HG03175 (cell line): ENCODE results near the gene METTL1.

Experiments used
- ATAC-seq: cut with Tn5 transposase; IDR thresholded peaks from one replicate; pipeline ENCODE4 v1.9.1; 2021; ENCODE audit warnings: mild to moderate bottlenecking, moderate library complexity; ENCODE audit not compliant: unreplicated experiment

The METTL1 gene

GRCh38 chr12:57754411-57755193 is 17.3 kb downstream of the METTL1 start, which contains the start of gene MARCHF9:
Gene MARCHF9, plus strand, starts transcription at chr12:57755103. Its CDS starts 426 bp downstream, at chr12:57755529.
- no peak for ATAC-seq

GRCh38 chr12:57753756-57754337 is 18.1 kb downstream of the METTL1 start:
- no peak for ATAC-seq

GRCh38 chr12:57752668-57753000 is 19.3 kb downstream of the METTL1 start:
- no peak for ATAC-seq

- peak; percentile 74 for ATAC-seq
Measured at GRCh38 chr12:57751788-57752667, 19.9 kb downstream of the METTL1 start, which contains the start of gene CDK4. Gene CDK4, minus strand, starts transcription at chr12:57752310. Its CDS starts 593 bp downstream, at chr12:57751717.

GRCh38 chr12:57751432-57751787 is 20.5 kb downstream of the METTL1 start:
- no peak for ATAC-seq

DNA sequence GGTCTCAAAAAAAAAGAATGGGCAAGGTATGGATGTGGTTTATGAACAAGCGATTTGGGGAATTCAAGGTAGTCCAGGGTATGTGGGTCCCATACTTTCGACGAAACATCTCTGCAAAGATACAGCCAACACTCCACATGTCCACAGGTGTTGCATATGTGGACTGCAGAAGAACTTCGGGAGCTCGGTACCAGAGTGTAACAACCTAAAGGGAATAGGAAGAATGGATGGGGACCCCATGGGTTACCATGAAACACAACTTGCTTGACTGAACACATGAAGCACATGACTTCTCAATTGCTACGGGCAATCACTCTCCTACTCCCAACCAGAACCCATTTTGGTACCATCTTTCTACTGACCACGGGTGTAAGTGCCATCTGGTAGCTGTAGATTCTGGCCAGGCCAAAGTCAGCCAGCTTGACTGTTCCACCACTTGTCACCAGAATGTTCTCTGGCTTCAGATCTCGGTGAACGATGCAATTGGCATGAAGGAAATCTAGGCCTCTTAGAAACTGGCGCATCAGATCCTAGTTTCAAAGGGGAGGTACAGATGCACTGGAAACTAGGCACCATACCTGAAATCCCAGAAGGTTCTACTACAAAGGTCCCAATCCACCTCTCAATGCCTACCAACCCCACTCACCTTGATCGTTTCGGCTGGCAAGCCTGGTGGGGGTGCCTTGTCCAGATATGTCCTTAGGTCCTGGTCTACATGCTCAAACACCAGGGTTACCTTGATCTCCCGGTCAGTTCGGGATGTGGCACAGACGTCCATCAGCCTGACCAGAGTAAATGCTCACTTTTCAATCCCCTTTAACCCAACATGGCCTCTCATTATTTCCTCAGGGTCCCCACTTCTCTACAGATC is 21.1 kb downstream of the METTL1 start:
- ATAC-seq, result no peak

DNA sequence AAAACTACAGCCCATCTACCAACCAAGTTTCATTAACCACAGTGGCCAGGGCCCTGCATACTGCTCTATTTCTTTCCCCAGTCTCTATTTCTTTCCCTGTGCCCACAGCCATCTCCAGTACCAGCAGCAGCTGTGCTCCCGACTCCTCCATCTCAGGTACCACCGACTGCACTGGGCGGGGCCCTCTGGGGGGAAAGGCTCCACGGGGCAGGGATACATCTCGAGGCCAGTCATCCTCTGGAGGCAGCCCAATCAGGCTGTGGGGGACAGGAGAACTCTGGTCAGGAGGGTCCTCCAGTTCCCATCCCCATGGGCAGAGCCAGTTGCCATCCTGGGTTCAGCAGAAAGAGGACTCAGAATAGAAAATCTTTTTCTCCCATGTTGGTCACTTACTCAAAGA is 22.8 kb downstream of the METTL1 start:
- ATAC-seq, result no peak

DNA sequence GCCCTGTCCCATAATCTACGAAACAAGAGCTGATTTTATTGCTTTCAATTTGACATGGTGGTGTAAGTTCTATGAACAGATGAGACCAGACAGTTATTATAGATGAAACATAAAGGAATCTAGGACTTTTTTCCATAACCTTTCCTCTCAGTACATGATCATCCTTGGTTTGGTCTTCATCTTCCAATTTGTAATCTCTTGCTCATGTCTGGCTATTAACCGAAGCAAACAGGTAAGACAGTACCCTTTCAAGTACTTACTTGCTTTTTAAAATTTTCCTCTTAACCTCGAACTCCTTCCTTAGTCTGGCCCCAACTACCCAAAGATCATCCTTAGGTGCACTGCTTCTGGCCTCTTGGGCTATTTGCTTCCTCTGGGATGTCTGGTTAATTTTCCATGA is 25.9 kb downstream of the METTL1 start:
- ATAC-seq, result no peak

- ATAC-seq, result no peak
Measured at GRCh38 chr12:57745485-57745881, 26.4 kb downstream of the METTL1 start.

GRCh38 chr12:57744777-57745484 is 27.0 kb downstream of the METTL1 start, which contains the start of gene TSPAN31:
Gene TSPAN31, plus strand, starts transcription at chr12:57745039. Its CDS starts 116 bp downstream, at chr12:57745155.
- ATAC-seq, result peak; percentile 80

DNA sequence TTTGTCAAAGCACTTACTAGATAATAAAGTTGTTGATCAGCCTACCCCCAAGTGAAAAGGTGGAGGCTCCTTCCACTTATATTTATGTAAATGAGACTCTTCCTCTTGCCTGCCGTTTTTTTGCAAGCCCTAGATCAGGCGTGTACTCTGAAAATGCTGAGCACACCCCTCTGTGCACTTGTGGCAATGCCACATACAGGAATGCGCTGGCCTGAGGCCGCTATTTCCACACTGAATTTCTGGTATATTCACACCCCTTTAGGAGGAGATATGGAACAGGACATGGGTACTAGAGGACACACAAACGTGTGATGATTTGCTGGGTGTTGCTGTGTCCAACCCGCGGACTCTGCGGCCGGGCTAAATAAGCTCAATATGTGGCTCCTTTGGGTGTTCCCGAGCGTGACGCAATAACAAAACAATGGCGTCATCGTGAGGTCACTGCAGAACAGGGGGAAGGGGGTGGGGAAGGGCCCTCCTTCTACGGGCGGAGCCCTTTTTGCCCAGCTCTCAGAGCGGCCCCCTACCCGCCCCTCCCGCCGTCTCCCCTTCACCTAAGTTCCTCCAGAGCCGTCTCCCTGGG is 27.6 kb downstream of the METTL1 start:
- peak; percentile 33 for ATAC-seq

DNA sequence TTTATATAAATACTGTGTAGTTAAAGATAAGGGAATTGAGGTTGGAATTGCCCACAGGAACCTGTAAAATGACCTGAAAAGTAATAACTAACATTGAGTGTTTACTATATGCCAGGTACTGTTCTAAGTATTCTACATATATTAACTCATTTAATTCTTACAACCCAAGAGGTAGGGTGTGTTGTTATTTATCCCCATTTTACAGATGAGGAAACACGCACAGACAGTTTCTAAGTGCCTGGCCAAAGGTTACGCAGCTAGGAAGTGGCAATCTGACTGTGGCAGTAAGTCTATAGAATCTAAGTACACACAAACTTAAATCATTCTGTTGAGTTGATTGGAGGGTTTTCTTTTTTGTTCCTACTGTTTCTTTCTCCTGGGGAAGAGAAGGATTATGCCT is 28.1 kb downstream of the METTL1 start:
- ATAC-seq, result no peak

GRCh38 chr12:57741844-57742738 is 29.8 kb downstream of the METTL1 start:
- ATAC-seq, result peak; percentile 58

DNA sequence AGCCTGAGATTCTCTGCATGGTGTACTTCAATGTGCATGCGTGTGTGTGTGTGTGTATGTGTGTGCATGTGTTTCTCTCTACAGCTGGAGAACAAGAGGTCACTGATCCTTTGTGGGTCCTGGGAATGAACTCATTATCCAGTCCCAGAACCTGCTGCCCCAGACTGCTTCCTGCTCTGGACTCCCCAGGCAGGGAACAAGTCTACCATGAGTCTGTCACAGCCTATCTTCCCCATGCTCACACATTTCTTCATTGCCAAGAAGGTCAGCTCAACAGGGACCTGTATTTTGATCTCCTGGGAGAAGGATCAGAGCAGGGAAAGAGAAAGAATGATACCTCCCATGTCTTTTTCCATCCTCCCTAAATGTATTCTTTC is 30.5 kb downstream of the METTL1 start:
- no peak for ATAC-seq

GRCh38 chr12:57740656-57741412 is 31.1 kb downstream of the METTL1 start:
- ATAC-seq, result peak; percentile 70

- ATAC-seq, result no peak
Measured at GRCh38 chr12:57739914-57740538, 31.9 kb downstream of the METTL1 start.

- no peak for ATAC-seq
Measured at GRCh38 chr12:57739387-57739786, 32.5 kb downstream of the METTL1 start.
